ENCODE data around the gene MAEL. TPM values are rescaled to one million over a fixed set of nuclear protein-coding genes. Genes with fewer than 3 reads are reported as not detected.

The MAEL gene
- total RNA-seq, 4 donors from 2014 or later = 0.40 to 0.45 TPM; not detected in 2

DNA sequence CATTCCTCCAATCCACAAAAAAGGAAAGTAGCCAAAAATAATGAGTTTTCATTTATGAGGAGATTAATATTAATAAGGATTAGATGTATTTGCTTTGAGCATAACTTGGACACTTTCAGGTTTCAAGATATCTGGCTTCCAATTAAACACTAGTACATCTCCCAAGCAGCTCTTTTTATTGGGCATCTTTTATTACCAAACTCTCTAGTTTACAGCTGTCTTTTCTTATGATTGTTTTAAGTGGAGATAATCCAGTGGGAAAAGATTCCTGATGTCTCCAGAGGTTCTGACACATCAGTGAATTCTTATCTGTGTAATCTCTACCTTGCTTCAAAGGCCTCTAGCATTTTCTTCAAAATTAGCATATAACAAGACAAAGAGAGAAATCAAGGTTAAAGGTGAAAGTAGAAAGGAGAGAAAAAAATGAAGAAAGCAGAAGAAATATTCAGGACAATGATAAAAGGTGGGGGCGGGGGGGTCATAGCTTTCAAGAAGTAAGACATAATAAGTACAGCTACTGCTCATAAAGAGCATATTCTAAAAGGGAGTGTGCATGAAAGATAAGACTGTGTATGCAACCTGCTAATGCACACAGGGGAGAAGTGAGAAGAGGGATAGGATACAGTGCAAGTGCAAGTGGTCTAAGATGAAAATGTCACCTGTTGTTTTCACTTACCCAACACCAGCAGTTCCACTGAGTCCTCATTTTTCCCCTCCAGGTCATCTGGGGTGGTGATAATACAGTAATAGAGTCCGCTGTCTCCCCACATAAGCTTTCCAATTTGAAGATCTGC is 32.8 kb upstream of the MAEL start:
- no peaks in the 10 kb centered on the region for H3K4me1 ChIP-seq
- H3K27me3 ChIP-seq = no peaks in the 10 kb centered on the region
- TF ChIP-seq POLR2A (IDR thresholded peaks at IDR 0.05) = no peak
- no peak for DNase-seq
- no peak overlapping the region for H3K4me3 ChIP-seq (replicated peaks in 1 of 3)
- no peak overlapping the region for H3K27ac ChIP-seq
- 86 to 95% methylated on average over 2 of the region's 2 CpGs for WGBS, 2 donors
- H3K36me3 ChIP-seq = no peaks in the 10 kb centered on the region
- intact Hi-C loops (cut with DNase I) = no loop called here
- H3K9me3 ChIP-seq = no peaks in the 10 kb centered on the region

GRCh38 chr1:166956872-166957271 is 32.2 kb upstream of the MAEL start:
- H3K4me3 ChIP-seq (replicated peaks in 1 of 3) = no peak overlapping the region
- TF ChIP-seq POLR2A (IDR thresholded peaks at IDR 0.05) = no peak
- TF ChIP-seq, protein P1, sequence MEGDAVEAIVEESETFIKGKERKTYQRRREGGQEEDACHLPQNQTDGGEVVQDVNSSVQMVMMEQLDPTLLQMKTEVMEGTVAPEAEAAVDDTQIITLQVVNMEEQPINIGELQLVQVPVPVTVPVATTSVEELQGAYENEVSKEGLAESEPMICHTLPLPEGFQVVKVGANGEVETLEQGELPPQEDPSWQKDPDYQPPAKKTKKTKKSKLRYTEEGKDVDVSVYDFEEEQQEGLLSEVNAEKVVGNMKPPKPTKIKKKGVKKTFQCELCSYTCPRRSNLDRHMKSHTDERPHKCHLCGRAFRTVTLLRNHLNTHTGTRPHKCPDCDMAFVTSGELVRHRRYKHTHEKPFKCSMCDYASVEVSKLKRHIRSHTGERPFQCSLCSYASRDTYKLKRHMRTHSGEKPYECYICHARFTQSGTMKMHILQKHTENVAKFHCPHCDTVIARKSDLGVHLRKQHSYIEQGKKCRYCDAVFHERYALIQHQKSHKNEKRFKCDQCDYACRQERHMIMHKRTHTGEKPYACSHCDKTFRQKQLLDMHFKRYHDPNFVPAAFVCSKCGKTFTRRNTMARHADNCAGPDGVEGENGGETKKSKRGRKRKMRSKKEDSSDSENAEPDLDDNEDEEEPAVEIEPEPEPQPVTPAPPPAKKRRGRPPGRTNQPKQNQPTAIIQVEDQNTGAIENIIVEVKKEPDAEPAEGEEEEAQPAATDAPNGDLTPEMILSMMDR (IDR thresholded peaks at IDR 0.05) = no peak
- no peak for DNase-seq
- H3K9me3 ChIP-seq = no peaks in the 10 kb centered on the region
- H3K27ac ChIP-seq = no peak overlapping the region
- no peaks in the 10 kb centered on the region for H3K4me1 ChIP-seq
- intact Hi-C loops (cut with DNase I) = no loop called here
- H3K36me3 ChIP-seq = no peaks in the 10 kb centered on the region
- no peaks in the 10 kb centered on the region for H3K27me3 ChIP-seq
- 95 to 96% methylated on average over 2 of the region's 2 CpGs for WGBS, 2 donors

DNA sequence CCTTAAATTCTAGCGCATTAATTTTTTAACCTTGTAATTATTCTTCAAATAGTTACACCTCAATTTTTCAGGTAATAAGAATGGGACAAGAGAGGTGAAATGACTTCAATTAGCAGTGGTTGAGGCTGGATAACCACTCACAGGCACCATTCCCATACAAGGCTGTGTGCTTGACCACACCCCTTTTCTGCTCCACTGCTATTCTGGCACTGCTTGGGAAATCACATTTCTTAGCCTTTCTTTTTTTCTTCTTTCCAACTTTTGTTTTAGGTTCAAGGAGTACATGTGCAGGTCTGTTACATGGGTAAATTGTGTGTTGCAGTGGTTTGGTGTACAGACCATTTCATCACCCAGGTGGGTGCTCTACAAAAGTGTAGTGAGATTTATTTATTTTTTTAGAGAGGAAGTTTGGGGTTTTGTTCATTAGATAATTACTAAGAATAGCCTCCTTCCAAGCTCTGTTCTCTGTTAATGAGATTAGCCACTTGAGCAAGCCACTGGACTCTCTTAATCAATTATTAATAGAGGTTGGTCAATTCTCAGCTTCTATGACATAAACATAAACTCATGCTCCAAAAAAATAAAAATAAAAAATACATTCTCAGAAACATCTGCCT is 28.1 kb upstream of the MAEL start:
- no peak for TF ChIP-seq POLR2A (IDR thresholded peaks at IDR 0.05)
- TF ChIP-seq, protein P1 (IDR thresholded peaks at IDR 0.05) = no peak
- DNase-seq = no peak
- intact Hi-C loops (cut with DNase I) = no loop called here
- Histone ChIP-seq H3K4me1 (no peaks in the 10 kb centered on the region), H3K27me3 (no peaks in the 10 kb centered on the region), H3K9me3 (no peaks in the 10 kb centered on the region), H3K36me3 (no peaks in the 10 kb centered on the region), H3K27ac (no peak overlapping the region), H3K4me3 (replicated peaks in 1 of 3) (no peak overlapping the region)
- WGBS, 2 donors = 94 to 96% methylated on average over 1 of the region's 1 CpG

DNA sequence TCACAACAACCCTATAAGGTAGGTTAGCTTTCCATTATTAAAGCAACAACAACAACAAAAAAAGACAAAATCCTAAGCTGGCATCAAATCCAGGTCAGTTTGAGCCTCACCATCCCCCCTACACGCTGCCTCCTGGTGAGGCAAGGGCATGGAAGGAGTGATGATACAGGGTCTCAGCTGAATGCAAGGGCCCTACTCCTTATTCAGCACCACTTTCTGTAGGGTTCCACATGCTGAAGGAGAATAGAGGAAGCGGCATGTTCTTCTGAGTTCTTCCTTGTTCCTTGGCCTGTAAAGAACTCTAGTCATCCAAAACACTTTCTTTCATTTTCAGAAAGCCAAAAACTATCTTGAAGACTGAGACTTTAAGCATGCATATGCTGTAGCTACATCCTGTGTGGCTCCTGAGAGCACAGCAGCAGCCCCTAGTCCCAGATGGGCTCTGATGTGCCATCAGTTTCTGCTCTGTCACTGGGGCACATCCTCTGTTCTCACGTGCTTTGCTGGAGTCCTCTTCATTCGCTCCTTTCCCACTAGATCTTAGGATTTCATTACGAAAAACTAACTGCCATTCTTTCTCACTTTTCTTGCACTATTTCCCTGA is 19.9 kb upstream of the MAEL start:
- no peaks in the 10 kb centered on the region for H3K36me3 ChIP-seq
- intact Hi-C loops (cut with DNase I) = no loop called here
- 85 to 94% methylated on average over 5 of the region's 5 CpGs for WGBS, 2 donors
- H3K27ac ChIP-seq = no peak overlapping the region
- H3K4me3 ChIP-seq (replicated peaks in 1 of 3) = no peak overlapping the region
- H3K9me3 ChIP-seq = no peaks in the 10 kb centered on the region
- TF ChIP-seq, protein P1 (IDR thresholded peaks at IDR 0.05) = no peak
- TF ChIP-seq POLR2A (IDR thresholded peaks at IDR 0.05) = no peak
- DNase-seq = no peak
- H3K4me1 ChIP-seq = no peaks in the 10 kb centered on the region
- H3K27me3 ChIP-seq = no peaks in the 10 kb centered on the region

GRCh38 chr1:166971252-166971651 is 17.8 kb upstream of the MAEL start:
- Histone ChIP-seq H3K27me3 (no peaks in the 10 kb centered on the region), H3K27ac (no peak overlapping the region), H3K9me3 (no peaks in the 10 kb centered on the region), H3K36me3 (no peaks in the 10 kb centered on the region), H3K4me3 (replicated peaks in 1 of 3) (no peak overlapping the region), H3K4me1 (peaks cover 0 to 7% of the 10 kb centered on the region in 2 donors)
- no peak for DNase-seq
- TF ChIP-seq POLR2A (IDR thresholded peaks at IDR 0.05) = no peak
- TF ChIP-seq, protein P1 (IDR thresholded peaks at IDR 0.05) = no peak
- 81 to 88% methylated on average over 3 of the region's 3 CpGs for WGBS, 2 donors
- intact Hi-C loops (cut with DNase I) = no loop called here

Data from thyroid gland (tissue), 4 donors.